OCI-LY3 (cell line): Measurements from ENCODE around the gene BNC2.

Source experiments
- H2AFZ ChIP-seq: fragments of 200-600, 300-600 bp; shearing (Covaris generic); 2 replicates; pipeline ENCODE4 v1.6.0; 2014; ENCODE audit warnings: antibody characterized with exemption, low read depth, low read length
- H3K27ac ChIP-seq: fragments of 200-600, 300-600 bp; sonication (generic); 2 replicates; pipeline ENCODE4 v1.5.1; 2014; ENCODE audit warnings: mild to moderate bottlenecking, low read length, moderate library complexity, mixed read lengths
- H3K27me3 ChIP-seq: fragments of 200-600, 300-600 bp; sonication (generic); 2 replicates; pipeline ENCODE4 v1.6.1; 2014; ENCODE audit warnings: low read depth, low read length, mixed read lengths
- H3K36me3 ChIP-seq: fragments of 200-600, 300-600 bp; sonication (generic); replicated peaks from 2 replicates; pipeline ENCODE3; 2014; ENCODE audit warnings: low read depth, low read length, mixed read lengths
- H3K4me1 ChIP-seq: fragments of 300-600, 200-600 bp; sonication (generic); 2 replicates; pipeline ENCODE4 v1.6.1; 2014; ENCODE audit warnings: low read length, mixed read lengths
- H3K4me2 ChIP-seq: fragments of 200-600, 300-600 bp; sonication (generic); 2 replicates; pipeline ENCODE4 v1.6.1; 2014; ENCODE audit warnings: low read length, mixed read lengths
- H3K4me3 ChIP-seq: fragments of 300-600, 200-600 bp; sonication (generic); 2 replicates; pipeline ENCODE4 v1.5.1; 2014; ENCODE audit warnings: antibody characterized with exemption, mild to moderate bottlenecking, low read length, moderate library complexity
- H3K79me2 ChIP-seq: fragments of 300-600, 200-600 bp; shearing (Covaris generic); 2 replicates; pipeline ENCODE4 v1.6.1; 2014; ENCODE audit warnings: mild to moderate bottlenecking, low read length, mixed read lengths
- H3K9ac ChIP-seq: fragments of 300-600, 200-600 bp; shearing (Covaris generic); 2 replicates; pipeline ENCODE4 v1.6.0; 2014; ENCODE audit warnings: mild to moderate bottlenecking, low read length, moderate library complexity
- H3K9me3 ChIP-seq: fragments of 200-600, 300-600 bp; shearing (Covaris generic); 2 replicates; pipeline ENCODE4 v1.6.1; 2014; ENCODE audit warnings: low read length, mixed read lengths; ENCODE audit not compliant: insufficient read depth
- H4K20me1 ChIP-seq: fragments of 200-600, 300-600 bp; sonication (generic); 2 replicates; pipeline ENCODE4 v1.6.1; 2016; ENCODE audit warnings: low read length, mixed read lengths; ENCODE audit not compliant: insufficient read depth
- EZH2phosphoT487 ChIP-seq: fragments of 200-600 bp; shearing (Covaris generic); IDR thresholded peaks from 2 replicates; pipeline ENCODE4 v1.6.1; 2018; ENCODE audit warnings: antibody characterized with exemption, mixed run types, low read depth
- TF ChIP-seq, protein P1 (sequence below): fragments of 200-600, 300-600 bp; sonication (generic); IDR thresholded peaks from 2 replicates; pipeline ENCODE4 v1.5.1; 2014; ENCODE audit warnings: antibody characterized with exemption, low read length, low read depth

The BNC2 gene

DNA sequence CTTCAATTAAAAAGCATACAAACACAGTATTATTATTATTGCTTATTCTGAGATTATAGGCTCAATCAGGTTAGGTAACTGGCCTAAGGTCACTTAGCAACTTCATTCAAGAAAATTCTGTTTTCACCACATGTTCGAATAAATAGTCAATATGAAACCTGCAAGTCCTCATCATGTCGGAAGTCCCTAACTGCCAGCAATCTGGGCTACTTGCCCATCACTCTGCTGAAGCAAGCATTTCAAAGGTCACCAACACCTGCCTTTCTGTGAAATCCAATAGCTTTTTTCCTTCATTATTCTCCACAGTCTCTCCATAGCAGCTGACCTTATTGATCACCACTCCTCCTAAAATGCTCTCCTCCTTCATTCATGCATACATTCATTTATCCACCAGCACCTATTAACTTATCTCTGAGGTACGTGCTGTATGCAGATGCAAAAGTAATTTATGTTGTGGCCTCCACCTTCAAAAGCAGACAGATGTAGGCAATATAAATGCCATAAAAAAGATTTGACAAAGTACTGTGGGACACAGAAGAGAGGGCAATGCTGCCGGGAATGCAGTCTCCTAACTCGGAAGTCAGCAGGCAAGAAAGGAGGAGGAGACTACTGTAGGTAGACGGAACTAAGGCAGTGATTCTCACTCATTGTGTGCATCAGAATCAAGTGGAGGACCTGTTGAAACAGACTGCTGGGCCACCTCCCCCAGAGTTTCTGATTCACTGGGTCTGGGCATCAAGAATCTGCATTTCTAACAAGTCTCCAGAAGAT lies 310.9 kb downstream of the BNC2 start:
- TF ChIP-seq, protein P1, sequence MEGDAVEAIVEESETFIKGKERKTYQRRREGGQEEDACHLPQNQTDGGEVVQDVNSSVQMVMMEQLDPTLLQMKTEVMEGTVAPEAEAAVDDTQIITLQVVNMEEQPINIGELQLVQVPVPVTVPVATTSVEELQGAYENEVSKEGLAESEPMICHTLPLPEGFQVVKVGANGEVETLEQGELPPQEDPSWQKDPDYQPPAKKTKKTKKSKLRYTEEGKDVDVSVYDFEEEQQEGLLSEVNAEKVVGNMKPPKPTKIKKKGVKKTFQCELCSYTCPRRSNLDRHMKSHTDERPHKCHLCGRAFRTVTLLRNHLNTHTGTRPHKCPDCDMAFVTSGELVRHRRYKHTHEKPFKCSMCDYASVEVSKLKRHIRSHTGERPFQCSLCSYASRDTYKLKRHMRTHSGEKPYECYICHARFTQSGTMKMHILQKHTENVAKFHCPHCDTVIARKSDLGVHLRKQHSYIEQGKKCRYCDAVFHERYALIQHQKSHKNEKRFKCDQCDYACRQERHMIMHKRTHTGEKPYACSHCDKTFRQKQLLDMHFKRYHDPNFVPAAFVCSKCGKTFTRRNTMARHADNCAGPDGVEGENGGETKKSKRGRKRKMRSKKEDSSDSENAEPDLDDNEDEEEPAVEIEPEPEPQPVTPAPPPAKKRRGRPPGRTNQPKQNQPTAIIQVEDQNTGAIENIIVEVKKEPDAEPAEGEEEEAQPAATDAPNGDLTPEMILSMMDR: no peak
- no peak for TF ChIP-seq EZH2phosphoT487
- H3K79me2 ChIP-seq: no peaks in the 10 kb centered on the region

DNA sequence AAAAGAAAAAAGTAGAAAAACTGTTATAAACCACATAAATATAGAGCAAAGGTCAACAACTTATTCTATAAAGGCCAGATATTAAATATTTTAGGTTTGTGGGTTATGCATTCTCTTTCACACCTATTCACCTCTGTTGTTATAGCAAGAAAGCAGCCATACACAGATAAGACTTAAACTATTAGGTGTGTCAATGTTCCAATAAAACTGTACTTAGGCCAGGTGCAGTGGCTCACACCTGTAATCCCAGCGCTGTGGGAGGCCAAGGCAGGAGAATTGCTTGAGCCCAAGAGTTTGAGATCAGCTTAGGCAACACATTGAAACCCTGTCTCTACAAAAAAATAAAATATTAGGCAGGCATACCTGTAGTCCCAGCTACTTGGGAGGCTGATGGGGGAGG lies 314.7 kb downstream of the BNC2 start:
- H3K9ac ChIP-seq: no peak overlapping the region
- H3K4me1 ChIP-seq: no peaks in the 10 kb centered on the region
- no peak overlapping the region for H3K27ac ChIP-seq
- H3K79me2 ChIP-seq: no peaks in the 10 kb centered on the region
- TF ChIP-seq, protein P1: no peak
- no peak for TF ChIP-seq EZH2phosphoT487
- H2AFZ ChIP-seq: no peak overlapping the region
- no peaks in the 10 kb centered on the region for H3K36me3 ChIP-seq
- no peak overlapping the region for H3K4me3 ChIP-seq
- no peaks in the 10 kb centered on the region for H3K9me3 ChIP-seq
- H4K20me1 ChIP-seq: no peaks in the 10 kb centered on the region
- H3K4me2 ChIP-seq: no peak overlapping the region
- no peaks in the 10 kb centered on the region for H3K27me3 ChIP-seq

More for the DNA sequence above, 310.9 kb downstream of the BNC2 start:
- Histone ChIP-seq H3K36me3 (no peaks in the 10 kb centered on the region), H3K9me3 (no peaks in the 10 kb centered on the region), H3K4me2 (no peak overlapping the region), H3K4me1 (no peaks in the 10 kb centered on the region), H3K4me3 (no peak overlapping the region), H3K9ac (no peak overlapping the region), H3K27ac (no peak overlapping the region), H2AFZ (no peak overlapping the region), H4K20me1 (no peaks in the 10 kb centered on the region), H3K27me3 (no peaks in the 10 kb centered on the region)

DNA sequence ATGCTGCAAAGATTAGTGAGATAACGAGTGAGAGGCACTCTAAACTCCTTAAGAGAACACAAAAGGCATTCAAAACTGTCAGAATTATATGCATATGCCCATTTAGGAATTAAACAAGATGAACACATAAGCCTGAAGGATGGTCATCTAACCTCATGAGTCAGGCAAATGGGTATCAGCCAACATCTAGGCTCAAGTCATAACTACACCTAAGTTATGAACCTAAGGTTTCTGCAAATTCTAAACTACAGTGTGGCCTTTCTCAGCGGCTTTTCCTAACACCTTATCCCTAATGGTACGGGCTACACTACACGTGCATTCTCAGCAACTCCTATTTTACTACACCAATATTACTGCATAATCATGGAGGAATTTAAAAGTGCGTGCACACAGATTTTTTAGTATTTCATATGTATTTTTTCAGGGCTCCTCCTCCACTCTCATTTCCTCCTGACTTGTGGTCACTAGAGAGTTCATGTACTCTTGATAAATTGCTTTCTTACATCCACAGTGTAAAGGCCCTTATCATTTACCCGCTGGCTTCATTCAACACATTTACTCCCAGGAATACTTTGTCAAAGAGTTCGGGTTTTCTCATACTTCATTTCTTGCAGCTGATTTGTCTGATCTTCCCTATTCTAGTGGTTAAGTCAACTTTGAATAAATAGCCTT lies 316.5 kb downstream of the BNC2 start:
- Histone ChIP-seq H3K4me3 (no peak overlapping the region), H3K9ac (no peak overlapping the region), H3K27me3 (no peaks in the 10 kb centered on the region), H3K4me1 (no peaks in the 10 kb centered on the region), H3K27ac (no peak overlapping the region), H3K79me2 (no peaks in the 10 kb centered on the region), H3K36me3 (no peaks in the 10 kb centered on the region), H2AFZ (no peak overlapping the region), H3K4me2 (no peak overlapping the region), H3K9me3 (no peaks in the 10 kb centered on the region), H4K20me1 (no peaks in the 10 kb centered on the region)
- no peak for TF ChIP-seq EZH2phosphoT487
- TF ChIP-seq, protein P1: no peak

DNA sequence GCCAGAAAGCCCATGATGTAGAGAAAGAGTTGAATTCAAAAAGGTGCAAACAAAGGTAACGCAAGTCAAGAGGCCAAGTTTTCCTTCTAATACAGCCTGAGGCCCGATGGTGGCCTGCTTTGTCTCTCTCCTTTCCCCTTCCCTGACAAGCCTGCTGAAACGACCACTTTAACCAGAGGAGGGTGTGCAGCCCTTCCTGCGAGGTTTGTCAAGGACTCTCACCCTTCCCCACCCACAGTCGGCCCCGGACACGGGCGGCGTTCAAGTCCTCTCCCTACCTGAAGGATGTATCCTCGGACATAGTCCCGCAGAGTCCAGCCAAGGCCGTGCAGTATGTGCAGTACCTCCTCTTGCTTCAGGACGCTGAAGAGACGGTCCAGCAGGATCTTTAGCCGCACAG lies 318.2 kb downstream of the BNC2 start:
- Histone ChIP-seq H3K4me2 (no peak overlapping the region), H2AFZ (no peak overlapping the region), H3K27me3 (no peaks in the 10 kb centered on the region), H4K20me1 (no peaks in the 10 kb centered on the region), H3K9me3 (no peaks in the 10 kb centered on the region), H3K4me1 (no peaks in the 10 kb centered on the region), H3K27ac (no peak overlapping the region), H3K9ac (no peak overlapping the region), H3K79me2 (no peaks in the 10 kb centered on the region), H3K4me3 (no peak overlapping the region), H3K36me3 (no peaks in the 10 kb centered on the region)
- TF ChIP-seq, protein P1: no peak
- TF ChIP-seq EZH2phosphoT487: no peak
